ENCODE measurements around the gene DOC2B.

GRCh38 chr17:151004-151403 lies 30.4 kb downstream of the DOC2B start:
- TF ChIP-seq CTCF (IDR thresholded peaks at IDR 0.05) (no peak), EZH2 (IDR thresholded peaks at IDR 0.05) (no peak)

Measured in neural progenitor cell (in vitro differentiated cells).